ENCODE data around the gene RYR1.
"Not testable (repeated sequence)": the region's sequence is repeated elsewhere in the genome, so short reads cannot be mapped to it uniquely, and the experiment has no call there.

The RYR1 gene

GRCh38 chr19:38580080-38580479 lies 146.6 kb downstream of the RYR1 start:
- intact Hi-C loops (cut with DNase I): no loop called here
- no peak for DNase-seq

- no peak for DNase-seq
- intact Hi-C loops (cut with DNase I): no loop called here
Observed at GRCh38 chr19:38583219-38583984, 149.9 kb downstream of the RYR1 start.

- no peak for DNase-seq
- intact Hi-C loops (cut with DNase I): no loop called here
Observed at GRCh38 chr19:38583985-38584305, 150.5 kb downstream of the RYR1 start.

- DNase-seq: no peak
- intact Hi-C loops (cut with DNase I): no loop called here
Observed at GRCh38 chr19:38587562-38587961, 154.1 kb downstream of the RYR1 start.

GRCh38 chr19:38588041-38588440 lies 154.6 kb downstream of the RYR1 start:
- intact Hi-C loops (cut with DNase I): no loop called here
- DNase-seq: no peak

- intact Hi-C loops (cut with DNase I): no loop called here
- DNase-seq: no peak
Observed at GRCh38 chr19:38592940-38593339, 159.4 kb downstream of the RYR1 start.

GRCh38 chr19:38596057-38596981 lies 162.8 kb downstream of the RYR1 start:
- intact Hi-C loops (cut with DNase I): no loop called here
- peak in 6 of 10 donors; percentile 27 to 93 (median 58) for DNase-seq

GRCh38 chr19:38597075-38597474 lies 163.6 kb downstream of the RYR1 start:
- intact Hi-C loops (cut with DNase I): no loop called here

GRCh38 chr19:38599722-38600121 lies 166.2 kb downstream of the RYR1 start:
- no peak for DNase-seq
- intact Hi-C loops (cut with DNase I): no loop called here

More at GRCh38 chr19:38597075-38597474, 163.6 kb downstream of the RYR1 start:
- DNase-seq: no peak

GRCh38 chr19:38602856-38603255 lies 169.4 kb downstream of the RYR1 start:
- DNase-seq; intact Hi-C loops (cut with DNase I): not testable (repeated sequence)

- no peak for DNase-seq
- intact Hi-C loops (cut with DNase I): no loop called here
Observed at GRCh38 chr19:38606131-38606530, 172.6 kb downstream of the RYR1 start.

GRCh38 chr19:38614289-38614688 lies 180.8 kb downstream of the RYR1 start:
- intact Hi-C loops (cut with DNase I): no loop called here
- DNase-seq: peak in 2 of 10 donors; percentile 17 to 35

- peak in 2 of 10 donors; percentile 10 to 17 for DNase-seq
- intact Hi-C loops (cut with DNase I): loop anchor here (5.0 kb wide), 1 partner anchor 213 kb away; the partner anchor contains the start of gene FAM98C
Observed at GRCh38 chr19:38615007-38615581, 181.6 kb downstream of the RYR1 start.

GRCh38 chr19:38616265-38616664 lies 182.8 kb downstream of the RYR1 start:
- intact Hi-C loops (cut with DNase I): loop anchor here (5.0 kb wide), 1 partner anchor 214 kb away; the partner anchor contains the start of gene FAM98C

GRCh38 chr19:38617283-38617763 lies 183.8 kb downstream of the RYR1 start:
- intact Hi-C loops (cut with DNase I): loop anchor here (5.0 kb wide), 1 partner anchor 215 kb away; the partner anchor contains the start of gene FAM98C
- DNase-seq: peak in 1 of 10 donors; percentile 81

More at GRCh38 chr19:38616265-38616664, 182.8 kb downstream of the RYR1 start:
- DNase-seq: no peak

- DNase-seq: peak in 3 of 10 donors; percentile 14 to 75 (median 17)
Observed at GRCh38 chr19:38617764-38618589, 184.5 kb downstream of the RYR1 start, which contains the start of gene MAP4K1. MAP4K1 (minus strand) TSS chr19:38617953; CDS start chr19:38617895, 58 bp downstream.

GRCh38 chr19:38618590-38619360 lies 185.3 kb downstream of the RYR1 start, which contains the start of gene EIF3K:
EIF3K (plus strand) TSS chr19:38619188; CDS start chr19:38619269, 81 bp downstream.
- peak; percentile 96 to 100 (median 98) for DNase-seq
- intact Hi-C loops (cut with DNase I): loop anchor here (2.0 to 5.0 kb wide), 2 partner anchors 28 to 216 kb away; partner anchors contain the start of genes ACTN4 and FAM98C

More at GRCh38 chr19:38617764-38618589, 184.5 kb downstream of the RYR1 start, which contains the start of gene MAP4K1:
- intact Hi-C loops (cut with DNase I): loop anchor here (2.0 to 5.0 kb wide), 2 partner anchors 29 to 216 kb away; partner anchors contain the start of genes ACTN4 and FAM98C

All from posterior cingulate gyrus (tissue), 11 donors.